Activated naive CD4-positive, alpha-beta T cell treated with anti-CD3 and anti-CD28 coated beads, Interleukin-2, amount 50 U/mL, for 24 hours (primary cell): ENCODE data around the gene INO80.
A peak's percentile ranks its signal among the peaks of the same experiment; 100 is the strongest.

Source experiments
- H3K27ac Mint-ChIP-seq: one replicate; pipeline ENCODE4 v1.8.0; 2021; ENCODE audit warnings: mild to moderate bottlenecking, mixed read lengths
- H3K27me3 Mint-ChIP-seq: one replicate; pipeline ENCODE4 v1.8.0; 2021; ENCODE audit warnings: mixed read lengths
- H3K36me3 Mint-ChIP-seq: one replicate; pipeline ENCODE4 v1.8.0; 2021; ENCODE audit warnings: mixed read lengths
- H3K4me1 Mint-ChIP-seq: one replicate; pipeline ENCODE4 v1.8.0; 2021; ENCODE audit warnings: mixed read lengths
- H3K4me3 Mint-ChIP-seq: one replicate; pipeline ENCODE4 v1.8.0; 2021; ENCODE audit warnings: mild to moderate bottlenecking, mixed read lengths
- H3K9me3 Mint-ChIP-seq: one replicate; pipeline ENCODE4 v1.8.0; 2021; ENCODE audit warnings: mixed read lengths

The INO80 gene

DNA sequence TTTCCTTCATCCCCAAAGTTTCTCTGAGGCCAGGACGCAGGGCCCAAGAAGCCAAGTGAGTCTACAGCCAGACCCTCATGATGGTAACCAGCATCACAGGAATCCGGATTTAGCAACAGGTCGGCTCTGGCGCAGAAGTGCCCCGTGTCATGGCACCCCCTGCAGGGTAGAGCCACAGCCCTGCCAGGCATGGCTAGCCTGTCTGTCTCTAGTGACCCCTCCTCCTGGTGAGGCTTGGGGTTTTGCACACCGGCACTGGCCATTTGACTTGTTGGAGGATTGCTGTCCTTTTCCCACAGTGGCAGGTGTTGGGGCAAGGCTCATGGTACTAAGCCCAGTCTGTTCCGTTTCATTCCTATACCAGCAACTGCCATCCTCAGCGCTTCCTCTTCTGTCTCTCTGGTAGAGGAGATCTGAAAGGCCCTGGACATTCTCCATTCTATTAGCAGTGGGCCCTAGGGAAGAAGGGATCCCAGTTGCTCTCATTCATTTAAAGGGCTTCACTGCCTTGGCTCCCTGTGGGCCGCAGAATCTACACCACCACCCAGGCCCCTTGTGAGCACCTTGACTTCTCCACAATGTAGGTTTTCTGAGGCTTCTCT is 172.2 kb downstream of the INO80 start:
- no peak overlapping the region for H3K4me3 Mint-ChIP-seq
- peaks cover 38% of the 10 kb centered on the region for H3K4me1 Mint-ChIP-seq
- no peaks in the 10 kb centered on the region for H3K27me3 Mint-ChIP-seq
- no peaks in the 10 kb centered on the region for H3K9me3 Mint-ChIP-seq
- H3K36me3 Mint-ChIP-seq, result no peaks in the 10 kb centered on the region
- H3K27ac Mint-ChIP-seq, result no peak overlapping the region

DNA sequence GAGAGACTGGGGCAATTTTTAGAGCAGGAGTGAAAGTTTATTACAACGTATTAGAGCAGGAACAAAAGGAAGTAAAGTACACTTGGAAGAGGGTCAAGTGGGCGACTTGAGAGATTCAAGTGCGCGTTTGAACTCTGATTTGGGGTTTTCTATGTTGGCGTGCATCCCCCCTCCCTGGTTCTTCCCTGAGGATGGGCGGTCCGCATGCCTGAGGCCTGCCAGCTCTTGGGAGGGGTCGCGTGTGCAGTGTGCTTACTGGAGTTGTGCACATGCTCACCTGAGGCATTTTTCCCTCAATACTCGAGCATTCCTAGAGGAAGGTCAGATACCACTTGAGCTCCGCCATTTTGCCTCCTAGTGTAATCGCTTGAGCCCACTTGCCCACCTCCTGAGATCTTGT is 173.2 kb downstream of the INO80 start:
- H3K27me3 Mint-ChIP-seq, result no peaks in the 10 kb centered on the region
- peak overlapping the region; percentile 86 for H3K27ac Mint-ChIP-seq
- no peaks in the 10 kb centered on the region for H3K36me3 Mint-ChIP-seq
- peak overlapping the region; percentile 86 for H3K4me3 Mint-ChIP-seq
- H3K4me1 Mint-ChIP-seq, result peaks cover 38% of the 10 kb centered on the region
- H3K9me3 Mint-ChIP-seq, result no peaks in the 10 kb centered on the region

DNA sequence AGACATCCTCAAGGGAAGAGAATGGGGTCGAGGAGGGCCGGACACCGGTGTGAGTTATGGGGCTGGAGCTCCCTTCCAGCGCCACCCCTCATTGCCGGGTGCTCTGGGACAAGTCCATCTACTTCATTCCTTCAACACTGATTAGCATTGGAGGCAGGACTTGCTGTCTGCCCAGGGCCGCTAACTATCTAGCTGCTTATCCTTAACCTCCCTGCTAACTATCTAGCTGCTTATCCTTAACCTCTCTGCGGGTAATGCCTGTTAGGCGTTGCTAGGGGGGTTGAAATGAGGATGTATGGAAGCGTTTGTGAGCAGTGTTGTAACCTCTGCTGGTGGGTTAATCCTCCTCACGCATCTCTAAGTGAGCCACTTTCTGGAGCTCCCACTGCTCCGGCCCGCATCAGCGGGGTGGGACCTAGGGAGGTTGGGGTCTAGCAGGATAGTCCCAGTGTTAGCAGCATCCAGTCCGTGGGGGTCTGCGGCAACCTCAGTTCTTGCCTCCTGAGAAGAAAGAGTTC is 173.7 kb downstream of the INO80 start:
- no peaks in the 10 kb centered on the region for H3K27me3 Mint-ChIP-seq
- H3K27ac Mint-ChIP-seq, result peak overlapping the region; percentile 86

DNA sequence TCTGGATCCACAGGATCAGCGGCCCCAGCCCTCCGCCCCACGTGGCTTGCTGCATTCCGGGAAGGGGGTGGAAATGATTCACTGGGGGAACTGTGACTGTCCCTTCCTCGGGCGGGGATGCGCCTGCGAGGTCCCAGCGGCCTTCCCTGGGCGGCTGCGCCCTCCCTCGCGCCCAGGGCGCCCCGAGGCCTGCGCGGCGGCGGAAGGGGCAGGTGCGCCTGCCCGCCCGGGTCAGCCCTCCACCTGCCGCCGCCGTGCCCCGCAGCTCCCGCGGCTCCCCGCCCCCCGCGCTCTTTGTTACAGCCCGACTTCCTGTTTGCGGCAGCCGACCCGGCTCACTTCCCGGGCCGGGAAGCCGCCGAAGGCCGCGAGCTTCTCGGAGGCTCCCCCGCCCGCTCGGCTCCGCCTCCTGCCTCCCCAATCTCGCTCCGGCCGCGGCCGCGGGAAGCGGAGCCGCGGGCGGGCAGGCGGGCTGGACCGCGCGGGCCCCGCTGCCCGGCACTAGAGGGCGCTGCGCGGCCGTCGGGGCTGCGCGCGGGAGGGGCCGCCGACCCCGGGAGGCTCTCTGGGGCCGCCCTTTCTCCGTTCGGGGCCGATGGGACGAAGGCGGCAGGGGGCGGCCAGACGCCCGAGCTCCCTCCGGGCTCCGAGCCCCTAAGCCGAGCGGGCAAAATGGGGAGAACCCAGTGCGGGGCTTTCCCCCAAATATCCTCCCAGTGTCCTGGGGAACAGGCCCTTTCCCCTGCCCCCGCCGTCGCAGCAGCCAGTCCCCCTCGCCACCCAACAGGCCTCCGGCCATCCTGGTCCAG is 174.3 kb downstream of the INO80 start:
- Mint-ChIP-seq H3K9me3 (no peaks in the 10 kb centered on the region), H3K27ac (peak overlapping the region; percentile 91), H3K27me3 (no peaks in the 10 kb centered on the region), H3K4me1 (peaks cover 38% of the 10 kb centered on the region), H3K4me3 (peak overlapping the region; percentile 86), H3K36me3 (no peaks in the 10 kb centered on the region)

More for the DNA sequence above, 173.7 kb downstream of the INO80 start:
- H3K36me3 Mint-ChIP-seq, result no peaks in the 10 kb centered on the region
- H3K9me3 Mint-ChIP-seq, result no peaks in the 10 kb centered on the region
- H3K4me1 Mint-ChIP-seq, result peaks cover 38% of the 10 kb centered on the region
- peak overlapping the region; percentile 86 for H3K4me3 Mint-ChIP-seq

DNA sequence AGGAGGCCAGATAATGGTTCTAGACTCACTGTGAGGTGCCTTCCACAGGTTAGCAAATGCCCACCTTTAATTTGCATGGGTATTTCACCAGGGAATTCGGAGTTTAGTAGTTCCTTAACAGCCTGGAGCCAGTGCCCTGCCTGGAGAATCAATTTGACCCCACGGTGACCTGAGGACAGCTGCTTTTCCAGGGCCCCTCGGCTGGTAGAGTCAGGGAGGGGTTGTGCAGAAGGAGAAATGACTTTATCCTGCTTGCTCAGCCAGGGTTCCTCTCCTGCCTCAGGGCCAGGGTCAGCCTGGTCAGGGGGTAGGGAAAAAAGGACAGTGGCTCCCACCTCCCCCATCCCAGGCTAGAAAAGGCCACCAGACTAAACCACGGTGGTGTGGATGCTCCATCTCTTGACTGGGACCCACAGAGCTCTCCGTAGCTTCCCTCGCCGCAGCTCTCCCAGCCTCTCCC is 175.0 kb downstream of the INO80 start:
- no peaks in the 10 kb centered on the region for H3K36me3 Mint-ChIP-seq
- peak overlapping the region; percentile 91 for H3K27ac Mint-ChIP-seq
- no peaks in the 10 kb centered on the region for H3K9me3 Mint-ChIP-seq
- H3K4me3 Mint-ChIP-seq, result peak overlapping the region; percentile 54
- H3K4me1 Mint-ChIP-seq, result peaks cover 37% of the 10 kb centered on the region
- no peaks in the 10 kb centered on the region for H3K27me3 Mint-ChIP-seq

DNA sequence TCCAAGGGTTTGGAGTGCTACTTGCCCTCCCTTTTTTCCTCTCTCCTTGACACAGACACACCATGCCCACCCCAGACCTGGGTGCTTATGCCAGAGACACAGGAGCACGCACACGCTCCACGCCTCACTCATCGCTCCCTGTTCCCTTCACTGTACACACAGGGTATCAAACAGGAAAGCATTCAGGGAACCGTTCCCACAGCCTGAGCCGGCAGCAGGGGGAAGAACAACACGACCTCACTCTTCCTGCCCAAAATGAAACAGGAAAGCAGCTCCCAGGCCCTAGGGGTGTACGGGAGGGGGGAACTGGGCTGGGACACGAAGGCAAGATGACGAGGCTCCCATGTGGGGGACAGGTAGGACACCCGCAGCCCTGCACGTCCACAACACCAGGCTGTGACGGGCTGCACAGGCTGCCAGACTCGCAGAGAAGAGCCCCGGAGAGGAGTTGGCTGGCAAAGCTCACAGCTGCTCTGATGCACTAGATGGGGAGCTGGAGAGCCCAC is 175.7 kb downstream of the INO80 start:
- no peaks in the 10 kb centered on the region for H3K9me3 Mint-ChIP-seq
- H3K4me1 Mint-ChIP-seq, result peaks cover 33% of the 10 kb centered on the region
- no peaks in the 10 kb centered on the region for H3K36me3 Mint-ChIP-seq
- no peaks in the 10 kb centered on the region for H3K27me3 Mint-ChIP-seq
- H3K4me3 Mint-ChIP-seq, result peak overlapping the region; percentile 28
- peak overlapping the region; percentile 89 for H3K27ac Mint-ChIP-seq

DNA sequence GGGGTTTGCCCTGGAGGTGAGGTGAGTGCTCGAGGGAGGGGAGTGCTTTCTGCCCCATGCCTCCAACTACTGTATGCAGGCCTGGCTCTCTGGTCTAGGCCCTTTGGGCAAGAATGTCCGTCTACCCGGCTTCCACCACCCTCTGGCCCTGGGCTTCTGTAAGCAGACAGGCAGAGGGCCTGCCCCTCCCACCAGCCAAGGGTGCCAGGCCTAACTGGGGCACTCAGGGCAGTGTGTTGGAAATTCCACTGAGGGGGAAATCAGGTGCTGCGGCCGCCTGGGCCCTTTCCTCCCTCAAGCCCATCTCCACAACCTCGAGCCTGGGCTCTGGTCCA is 177.6 kb downstream of the INO80 start:
- H3K36me3 Mint-ChIP-seq, result no peaks in the 10 kb centered on the region
- no peak overlapping the region for H3K4me3 Mint-ChIP-seq
- peaks cover 26% of the 10 kb centered on the region for H3K4me1 Mint-ChIP-seq
- H3K27me3 Mint-ChIP-seq, result peaks cover under 1% of the 10 kb centered on the region
- no peaks in the 10 kb centered on the region for H3K9me3 Mint-ChIP-seq
- no peak overlapping the region for H3K27ac Mint-ChIP-seq

DNA sequence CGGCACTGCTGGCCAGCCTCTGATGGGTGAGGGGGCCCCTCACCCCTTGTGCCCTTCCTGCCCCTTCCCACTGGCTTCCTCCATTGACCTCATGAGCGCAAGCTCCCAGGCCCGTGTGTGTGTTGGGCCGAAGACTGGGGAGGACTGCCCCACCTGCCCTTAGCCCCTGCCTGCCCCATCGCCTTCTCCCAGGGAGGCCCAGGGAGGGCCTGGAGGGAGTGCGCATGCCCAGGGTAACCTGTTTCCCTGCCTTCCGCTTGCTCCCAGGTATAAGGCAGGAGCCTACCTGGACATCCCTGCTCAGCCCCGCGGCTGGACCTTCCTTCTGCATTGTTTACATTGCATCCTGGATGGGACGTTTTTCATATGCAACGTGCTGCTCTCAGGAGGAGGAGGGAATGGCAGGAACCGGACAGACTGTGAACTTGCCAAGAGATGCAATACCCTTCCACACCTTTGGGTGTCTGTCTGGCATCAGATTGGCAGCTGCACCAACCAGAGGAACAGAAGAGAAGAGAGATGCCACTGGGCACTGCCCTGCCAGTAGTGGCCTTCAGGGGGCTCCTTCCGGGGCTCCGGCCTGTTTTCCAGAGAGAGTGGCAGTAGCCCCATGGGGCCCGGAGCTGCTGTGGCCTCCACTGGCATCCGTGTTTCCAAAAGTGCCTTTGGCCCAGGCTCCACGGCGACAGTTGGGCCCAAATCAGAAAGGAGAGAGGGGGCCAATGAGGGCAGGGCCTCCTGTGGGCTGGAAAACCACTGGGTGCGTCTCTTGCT is 178.1 kb downstream of the INO80 start:
- peak overlapping the region; percentile 10 for H3K27ac Mint-ChIP-seq
- no peaks in the 10 kb centered on the region for H3K36me3 Mint-ChIP-seq
- peaks cover 20% of the 10 kb centered on the region for H3K4me1 Mint-ChIP-seq
- H3K4me3 Mint-ChIP-seq, result no peak overlapping the region
- no peaks in the 10 kb centered on the region for H3K9me3 Mint-ChIP-seq
- peaks cover 4% of the 10 kb centered on the region for H3K27me3 Mint-ChIP-seq

DNA sequence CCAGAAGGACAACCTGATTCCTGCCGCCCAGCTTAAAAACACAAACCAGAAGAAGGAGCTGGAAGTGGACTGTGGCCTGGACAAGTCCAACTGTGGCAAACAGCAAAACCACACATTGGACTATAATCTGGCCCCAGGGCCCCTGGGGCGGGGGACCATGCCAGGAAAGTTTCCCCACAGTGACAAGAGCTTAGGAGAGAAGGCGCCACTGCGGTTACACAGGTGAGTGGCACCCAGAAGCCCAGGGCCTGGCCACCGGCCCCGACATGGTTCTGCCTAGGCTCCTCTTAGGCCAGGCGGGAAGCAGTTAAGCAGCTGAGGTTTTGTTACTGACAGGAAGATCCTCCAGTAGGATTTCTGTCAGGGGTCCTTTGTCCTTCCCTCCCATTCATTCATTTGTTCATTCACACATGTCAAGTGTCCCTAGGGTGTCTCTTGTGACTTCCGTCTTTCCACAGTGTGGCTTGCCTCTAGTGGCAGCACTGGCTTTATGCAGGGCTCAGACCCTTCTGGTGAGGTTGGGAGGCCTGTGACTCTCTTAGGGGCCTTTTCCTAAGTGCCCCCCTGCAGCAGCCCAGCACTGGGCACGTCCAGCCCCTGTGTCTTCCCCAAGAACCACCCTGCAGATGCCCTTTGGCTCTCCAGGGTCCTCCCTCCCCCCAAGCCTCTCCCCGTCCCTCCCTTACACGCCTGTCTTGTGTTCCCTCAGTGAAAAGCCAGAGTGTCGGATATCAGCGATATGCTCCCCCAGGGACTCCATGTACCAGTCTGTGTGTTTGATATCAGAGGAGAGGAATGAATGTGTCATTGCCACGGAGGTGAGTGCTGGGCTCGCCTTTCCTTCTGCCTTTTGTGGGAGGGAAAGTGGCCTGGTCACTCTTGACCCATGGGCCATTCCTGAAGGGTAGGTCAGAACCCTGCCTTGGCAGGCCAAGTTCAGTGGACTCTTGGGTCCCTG is 179.1 kb downstream of the INO80 start:
- no peaks in the 10 kb centered on the region for H3K36me3 Mint-ChIP-seq
- H3K27me3 Mint-ChIP-seq, result peaks cover 8% of the 10 kb centered on the region
- no peaks in the 10 kb centered on the region for H3K9me3 Mint-ChIP-seq
- peaks cover 13% of the 10 kb centered on the region for H3K4me1 Mint-ChIP-seq
- H3K27ac Mint-ChIP-seq, result no peak overlapping the region
- H3K4me3 Mint-ChIP-seq, result no peak overlapping the region

DNA sequence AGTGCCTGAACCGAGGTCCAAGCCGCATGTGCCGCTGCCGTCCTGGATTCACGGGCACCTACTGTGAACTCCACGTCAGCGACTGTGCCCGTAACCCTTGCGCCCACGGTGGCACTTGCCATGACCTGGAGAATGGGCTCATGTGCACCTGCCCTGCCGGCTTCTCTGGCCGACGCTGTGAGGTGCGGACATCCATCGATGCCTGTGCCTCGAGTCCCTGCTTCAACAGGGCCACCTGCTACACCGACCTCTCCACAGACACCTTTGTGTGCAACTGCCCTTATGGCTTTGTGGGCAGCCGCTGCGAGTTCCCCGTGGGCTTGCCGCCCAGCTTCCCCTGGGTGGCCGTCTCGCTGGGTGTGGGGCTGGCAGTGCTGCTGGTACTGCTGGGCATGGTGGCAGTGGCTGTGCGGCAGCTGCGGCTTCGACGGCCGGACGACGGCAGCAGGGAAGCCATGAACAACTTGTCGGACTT is 179.8 kb downstream of the INO80 start:
- Mint-ChIP-seq H3K27ac (no peak overlapping the region), H3K36me3 (no peaks in the 10 kb centered on the region), H3K27me3 (peaks cover 11% of the 10 kb centered on the region), H3K4me3 (no peak overlapping the region), H3K4me1 (peaks cover 11% of the 10 kb centered on the region), H3K9me3 (no peaks in the 10 kb centered on the region)

DNA sequence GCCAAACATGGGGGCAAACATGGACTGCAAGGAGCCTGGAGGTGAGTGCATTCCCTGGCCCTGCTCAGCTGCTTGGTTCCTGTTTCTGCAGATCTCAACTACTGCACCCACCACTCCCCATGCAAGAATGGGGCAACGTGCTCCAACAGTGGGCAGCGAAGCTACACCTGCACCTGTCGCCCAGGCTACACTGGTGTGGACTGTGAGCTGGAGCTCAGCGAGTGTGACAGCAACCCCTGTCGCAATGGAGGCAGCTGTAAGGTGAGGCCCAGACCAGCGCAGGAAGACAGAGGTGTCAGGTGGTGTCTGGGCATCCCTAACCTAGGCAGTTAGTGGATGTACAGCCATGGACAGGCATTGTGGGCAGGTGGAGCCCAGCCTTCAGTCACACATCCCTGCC is 181.6 kb downstream of the INO80 start:
- H3K27me3 Mint-ChIP-seq, result peaks cover 22% of the 10 kb centered on the region
- no peaks in the 10 kb centered on the region for H3K36me3 Mint-ChIP-seq
- H3K9me3 Mint-ChIP-seq, result no peaks in the 10 kb centered on the region
- peaks cover 16% of the 10 kb centered on the region for H3K4me1 Mint-ChIP-seq
- H3K27ac Mint-ChIP-seq, result no peak overlapping the region
- no peak overlapping the region for H3K4me3 Mint-ChIP-seq

DNA sequence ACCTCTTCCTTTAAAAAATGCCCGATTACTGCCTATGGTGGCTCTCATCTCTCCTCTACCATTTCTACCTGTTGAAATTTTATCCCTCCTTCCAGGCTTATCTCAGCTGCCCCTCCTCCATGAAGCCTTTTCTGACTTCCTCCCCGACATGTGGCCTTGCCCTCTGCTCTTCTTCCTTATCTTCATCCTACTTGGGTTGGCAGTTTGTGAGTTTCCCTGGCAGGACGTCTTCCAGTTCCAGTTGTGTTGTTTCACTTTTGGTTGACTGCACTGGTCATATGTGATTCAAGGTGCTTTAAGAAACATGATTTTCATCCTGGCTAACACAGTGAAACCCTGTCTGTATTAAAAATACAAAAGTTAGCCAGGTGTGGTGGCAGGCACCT is 182.6 kb downstream of the INO80 start:
- Mint-ChIP-seq H3K4me1 (peaks cover 24% of the 10 kb centered on the region), H3K36me3 (no peaks in the 10 kb centered on the region), H3K4me3 (no peak overlapping the region), H3K27me3 (peaks cover 27% of the 10 kb centered on the region), H3K9me3 (no peaks in the 10 kb centered on the region), H3K27ac (no peak overlapping the region)

DNA sequence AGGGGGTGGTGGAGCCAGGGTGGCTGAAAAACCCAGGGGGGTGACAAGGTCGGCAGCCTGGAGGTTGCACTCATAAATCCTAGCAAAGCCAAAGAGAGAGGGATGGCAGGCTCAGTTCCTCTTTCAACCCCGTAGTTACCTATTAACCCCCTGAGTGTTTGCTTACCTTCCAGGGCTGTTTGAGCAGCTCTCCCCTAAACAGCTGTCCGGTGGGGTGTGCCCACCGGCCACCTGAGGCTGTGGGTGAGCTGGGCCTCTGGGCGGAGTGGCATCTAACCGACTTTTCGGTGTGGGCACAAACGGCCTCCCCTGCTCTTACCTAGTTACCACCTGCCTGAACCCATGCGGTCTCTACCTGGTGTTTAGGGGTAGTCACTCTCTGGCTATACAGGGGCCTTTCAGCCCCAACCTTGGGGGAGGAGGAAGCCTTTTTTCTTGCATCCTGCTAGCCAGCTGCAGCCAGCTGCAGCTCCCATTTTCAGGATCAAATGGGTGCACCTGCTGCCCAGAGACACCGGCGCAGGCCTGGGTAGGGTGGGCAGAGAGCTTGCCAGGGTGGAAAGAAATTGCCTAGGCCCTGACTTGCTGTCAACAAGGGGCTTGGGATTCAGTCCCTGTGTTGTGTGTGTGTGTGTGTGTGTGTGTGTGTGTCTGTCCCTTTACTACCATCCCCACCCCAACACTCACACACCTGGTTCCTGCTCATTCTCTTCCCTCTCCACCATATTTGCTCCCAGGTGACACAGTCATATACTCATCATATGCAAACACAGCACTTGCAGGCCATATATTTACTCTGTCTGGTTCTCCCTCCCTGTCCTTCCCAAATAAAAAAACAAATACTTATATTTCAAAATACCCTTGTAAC is 183.2 kb downstream of the INO80 start:
- H3K4me1 Mint-ChIP-seq, result peaks cover 25% of the 10 kb centered on the region
- H3K27me3 Mint-ChIP-seq, result peaks cover 27% of the 10 kb centered on the region
- no peaks in the 10 kb centered on the region for H3K9me3 Mint-ChIP-seq
- H3K27ac Mint-ChIP-seq, result no peak overlapping the region
- no peaks in the 10 kb centered on the region for H3K36me3 Mint-ChIP-seq
- no peak overlapping the region for H3K4me3 Mint-ChIP-seq

DNA sequence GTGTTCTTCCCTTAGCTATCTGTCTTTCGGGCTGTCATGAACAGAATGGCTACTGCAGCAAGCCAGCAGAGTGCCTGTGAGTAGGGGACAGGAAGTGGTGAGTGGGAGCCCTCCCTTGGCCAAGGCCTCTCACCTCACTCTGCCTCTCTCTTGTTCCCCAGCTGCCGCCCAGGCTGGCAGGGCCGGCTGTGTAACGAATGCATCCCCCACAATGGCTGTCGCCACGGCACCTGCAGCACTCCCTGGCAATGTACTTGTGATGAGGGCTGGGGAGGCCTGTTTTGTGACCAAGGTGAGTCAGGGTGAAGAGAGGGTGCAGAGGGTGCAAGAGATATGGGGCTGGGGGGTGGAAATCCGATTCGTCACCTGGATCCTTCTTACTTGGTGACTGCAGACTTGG is 183.9 kb downstream of the INO80 start:
- H3K27me3 Mint-ChIP-seq, result peaks cover 29% of the 10 kb centered on the region
- H3K4me1 Mint-ChIP-seq, result peaks cover 27% of the 10 kb centered on the region
- no peaks in the 10 kb centered on the region for H3K9me3 Mint-ChIP-seq
- H3K27ac Mint-ChIP-seq, result no peak overlapping the region
- no peaks in the 10 kb centered on the region for H3K36me3 Mint-ChIP-seq
- H3K4me3 Mint-ChIP-seq, result no peak overlapping the region
